ENCODE measurements around the gene PEX14. TPM values are rescaled to one million over a fixed set of nuclear protein-coding genes. Genes with fewer than 3 reads are reported as not detected.

PEX14 gene
- total and polyA plus RNA-seq, 2 donors (not counting 3 experiments of a cell fraction or from before 2014, with no cell fraction given), result 19.5 to 26.5 TPM

DNA sequence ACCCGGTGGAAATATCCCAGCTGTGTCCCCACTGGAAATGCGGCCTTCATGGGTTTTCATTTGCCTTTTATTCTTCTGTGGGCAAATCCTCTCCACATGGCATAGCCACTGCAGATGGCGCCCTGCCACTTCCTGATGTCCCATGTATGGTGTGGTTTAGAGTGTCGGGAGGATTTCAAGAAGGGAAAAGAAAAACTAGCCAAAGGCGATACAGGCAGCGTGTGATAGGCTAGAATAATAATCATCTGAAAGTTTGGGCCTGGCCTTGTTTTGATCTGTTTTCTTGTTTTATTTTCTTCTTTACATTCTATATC is 123.6 kb downstream of the PEX14 start:
- H3K27ac ChIP-seq (ENCODE audit: insufficient read depth, low read depth, low read length), result no peak overlapping the region
- no peak overlapping the region for H2AFZ ChIP-seq (ENCODE audit: low read depth, low read length)

DNA sequence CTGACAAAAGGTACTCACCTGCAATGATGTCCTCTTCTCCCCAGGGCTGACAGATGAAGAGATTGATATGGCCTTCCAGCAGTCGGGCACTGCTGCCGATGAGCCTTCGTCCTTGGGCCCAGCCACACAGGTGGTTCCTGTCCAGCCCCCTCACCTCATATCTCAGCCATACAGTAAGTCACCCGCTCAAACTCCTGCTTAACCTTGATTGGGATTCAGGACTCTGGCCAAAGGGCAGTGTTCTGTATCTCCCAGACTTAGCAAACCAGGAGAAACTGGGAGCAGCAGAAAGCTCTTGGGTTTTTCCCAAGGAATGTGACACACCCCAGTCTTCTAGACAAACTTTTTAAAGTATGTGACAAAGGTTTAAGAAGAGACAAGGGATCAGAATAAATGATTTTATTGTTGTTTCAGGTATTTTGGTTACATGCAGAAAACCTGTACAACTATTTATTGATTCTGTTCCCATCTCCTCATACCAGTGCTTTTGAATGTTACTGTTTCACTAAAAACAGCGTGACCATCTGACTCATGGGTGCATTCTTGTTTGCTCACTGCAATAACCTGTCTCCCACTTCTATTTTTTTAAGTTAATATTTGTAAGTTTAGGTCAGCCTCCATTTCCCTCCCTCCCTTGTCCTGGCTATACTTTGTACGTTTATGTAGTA is 124.6 kb downstream of the PEX14 start:
- Histone ChIP-seq H3K9ac (replicated peaks; ENCODE audit: extremely low read depth, insufficient read depth, low read length) (no peak overlapping the region), H3K9me1 (replicated peaks; ENCODE audit: control insufficient read depth, extremely low read depth, insufficient read depth, low read length) (no peaks in the 10 kb centered on the region), H3K4me3 (replicated peaks in 1 of 3; ENCODE audit: insufficient read depth in 1 of 3, low read depth in 1 of 3, low read length in 3 of 3) (no peak overlapping the region), H3K4me1 (ENCODE audit: control insufficient read depth, extremely low read depth, insufficient read depth, low read length) (peaks cover 6% of the 10 kb centered on the region), H3K36me3 (ENCODE audit: control insufficient read depth in 2 of 2, extremely low read depth in 1 of 2, insufficient read depth in 2 of 2, low read length in 2 of 2) (no peaks in the 10 kb centered on the region), H4K20me1 (replicated peaks; ENCODE audit: control insufficient read depth, extremely low read depth, insufficient read depth, low read length) (no peaks in the 10 kb centered on the region), H3K27me3 (ENCODE audit: control insufficient read depth in 2 of 2, insufficient read depth in 2 of 2, low read length in 2 of 2) (no peaks in the 10 kb centered on the region), H3K9me3 (replicated peaks; ENCODE audit: control insufficient read depth, insufficient read depth, low read length) (no peaks in the 10 kb centered on the region), H3K27ac (ENCODE audit: insufficient read depth, low read depth, low read length) (no peak overlapping the region), H3K4me2 (ENCODE audit: insufficient read depth, low read length) (no peak overlapping the region), H3K79me2 (ENCODE audit: control insufficient read depth, insufficient read depth, low read length) (no peaks in the 10 kb centered on the region), H2AFZ (ENCODE audit: low read depth, low read length) (no peak overlapping the region)
- no peak for TF ChIP-seq POLR2A (IDR thresholded peaks at IDR 0.05; ENCODE audit: low read depth, low read length)
- no peak for TF ChIP-seq JUN (IDR thresholded peaks at IDR 0.05; ENCODE audit: borderline replicate concordance, insufficient read depth, insufficient read length, low read depth)
- no peak for TF ChIP-seq FOS (IDR thresholded peaks at IDR 0.05; ENCODE audit: borderline replicate concordance, insufficient read depth, low read length)
- DNase-seq (ENCODE audit: low read depth, low spot score) (no peak), FAIRE-seq (no peak)
- CTCF ChIA-PET, result no interaction called here
- POLR2A ChIA-PET, result no interaction called here
- intact Hi-C loops (cut with micrococcal nuclease), result no loop called here
- dilution Hi-C loops (cut with MboI; ENCODE audit: extremely low pct_ligation_motif_present, low sequenced_read_pairs), result no loop called here
- no TSS peak for BruUV-seq (replicated peaks)

More for the DNA sequence above, 123.6 kb downstream of the PEX14 start:
- BruUV-seq (replicated peaks), result no TSS peak
- Histone ChIP-seq H4K20me1 (replicated peaks; ENCODE audit: control insufficient read depth, extremely low read depth, insufficient read depth, low read length) (no peaks in the 10 kb centered on the region), H3K9ac (replicated peaks; ENCODE audit: extremely low read depth, insufficient read depth, low read length) (no peak overlapping the region), H3K4me1 (ENCODE audit: control insufficient read depth, extremely low read depth, insufficient read depth, low read length) (peaks cover 6% of the 10 kb centered on the region), H3K4me3 (replicated peaks in 1 of 3; ENCODE audit: insufficient read depth in 1 of 3, low read depth in 1 of 3, low read length in 3 of 3) (no peak overlapping the region), H3K9me3 (replicated peaks; ENCODE audit: control insufficient read depth, insufficient read depth, low read length) (no peaks in the 10 kb centered on the region), H3K79me2 (ENCODE audit: control insufficient read depth, insufficient read depth, low read length) (no peaks in the 10 kb centered on the region), H3K27me3 (ENCODE audit: control insufficient read depth in 2 of 2, insufficient read depth in 2 of 2, low read length in 2 of 2) (no peaks in the 10 kb centered on the region), H3K4me2 (ENCODE audit: insufficient read depth, low read length) (no peak overlapping the region), H3K9me1 (replicated peaks; ENCODE audit: control insufficient read depth, extremely low read depth, insufficient read depth, low read length) (no peaks in the 10 kb centered on the region), H3K36me3 (ENCODE audit: control insufficient read depth in 2 of 2, extremely low read depth in 1 of 2, insufficient read depth in 2 of 2, low read length in 2 of 2) (no peaks in the 10 kb centered on the region)
- POLR2A ChIA-PET, result no interaction called here
- CTCF ChIA-PET, result interaction anchor here (1.7 to 2.0 kb wide), 2 partner anchors 23 to 36 kb away, joined by 4 read pairs; no protein-coding TSS in a partner anchor
- DNase-seq (ENCODE audit: low read depth, low spot score) (no peak), FAIRE-seq (no peak)
- no peak for TF ChIP-seq EZH2 (IDR thresholded peaks at IDR 0.05; ENCODE audit: borderline replicate concordance, low read depth, low read length, severe bottlenecking)
- TF ChIP-seq POLR2A (IDR thresholded peaks at IDR 0.05; ENCODE audit: low read depth, low read length), result no peak
- TF ChIP-seq, protein P1, sequence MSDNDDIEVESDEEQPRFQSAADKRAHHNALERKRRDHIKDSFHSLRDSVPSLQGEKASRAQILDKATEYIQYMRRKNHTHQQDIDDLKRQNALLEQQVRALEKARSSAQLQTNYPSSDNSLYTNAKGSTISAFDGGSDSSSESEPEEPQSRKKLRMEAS (IDR thresholded peaks at IDR 0.05; ENCODE audit: insufficient read depth, insufficient read length), result no peak
- no peak for TF ChIP-seq POLR2AphosphoS5 (IDR thresholded peaks at IDR 0.05; ENCODE audit: insufficient read depth, low read depth, low read length)
- no peak for TF ChIP-seq GATA2 (IDR thresholded peaks at IDR 0.05; ENCODE audit: insufficient read depth, insufficient read length, low read depth, low read length)
- intact Hi-C loops (cut with micrococcal nuclease), result no loop called here
- dilution Hi-C loops (cut with MboI; ENCODE audit: extremely low pct_ligation_motif_present, low sequenced_read_pairs), result no loop called here

Measured in endothelial cell of umbilical vein (primary cell).